ENCODE measurements around the gene GMDS.

Gene GMDS

GRCh38 chr6:1601158-1602048 is 644.0 kb downstream of the GMDS start:
- no peak for DNase-seq (ENCODE audit: low spot score)

- no peak for DNase-seq (ENCODE audit: low spot score)
Measured at GRCh38 chr6:1600764-1601157, 644.6 kb downstream of the GMDS start.

GRCh38 chr6:1600063-1600763 is 645.2 kb downstream of the GMDS start:
- no peak for DNase-seq (ENCODE audit: low spot score)

- no peak for DNase-seq (ENCODE audit: low spot score)
Measured at GRCh38 chr6:1599469-1599868, 645.9 kb downstream of the GMDS start.

- no peak for DNase-seq (ENCODE audit: low spot score)
Measured at GRCh38 chr6:1598886-1599285, 646.5 kb downstream of the GMDS start.

- DNase-seq (ENCODE audit: low spot score) = no peak
Measured at GRCh38 chr6:1598433-1598832, 647.0 kb downstream of the GMDS start.

- DNase-seq (ENCODE audit: low spot score) = no peak
Measured at GRCh38 chr6:1597924-1598323, 647.5 kb downstream of the GMDS start.

GRCh38 chr6:1597121-1597744 is 648.2 kb downstream of the GMDS start:
- no peak for DNase-seq (ENCODE audit: low spot score)

GRCh38 chr6:1596088-1596852 is 649.1 kb downstream of the GMDS start:
- peak; percentile 60 for DNase-seq (ENCODE audit: low spot score)

GRCh38 chr6:1595271-1596087 is 649.9 kb downstream of the GMDS start:
- DNase-seq (ENCODE audit: low spot score) = no peak

- DNase-seq (ENCODE audit: low spot score) = no peak
Measured at GRCh38 chr6:1594445-1595200, 650.8 kb downstream of the GMDS start.

GRCh38 chr6:1593958-1594314 is 651.5 kb downstream of the GMDS start:
- DNase-seq (ENCODE audit: low spot score) = no peak

GRCh38 chr6:1593286-1593957 is 652.0 kb downstream of the GMDS start:
- no peak for DNase-seq (ENCODE audit: low spot score)

- DNase-seq (ENCODE audit: low spot score) = no peak
Measured at GRCh38 chr6:1592852-1593251, 652.6 kb downstream of the GMDS start.

GRCh38 chr6:1591926-1592325 is 653.5 kb downstream of the GMDS start:
- no peak for DNase-seq (ENCODE audit: low spot score)

GRCh38 chr6:1591243-1591642 is 654.2 kb downstream of the GMDS start:
- DNase-seq (ENCODE audit: low spot score) = no peak

- DNase-seq (ENCODE audit: low spot score) = no peak
Measured at GRCh38 chr6:1590580-1590979, 654.8 kb downstream of the GMDS start.

- DNase-seq (ENCODE audit: low spot score) = no peak
Measured at GRCh38 chr6:1589208-1589607, 656.2 kb downstream of the GMDS start.

GRCh38 chr6:1587977-1588376 is 657.4 kb downstream of the GMDS start:
- DNase-seq (ENCODE audit: low spot score) = no peak

GRCh38 chr6:1587546-1587945 is 657.9 kb downstream of the GMDS start:
- no peak for DNase-seq (ENCODE audit: low spot score)
